ENCODE results near the gene C12orf60. TPM values are rescaled to one million over a fixed set of nuclear protein-coding genes. Genes with fewer than 3 reads are reported as not detected.
A peak's percentile ranks its signal among the peaks of the same experiment; 100 is the strongest.

C12orf60 gene
- polyA plus RNA-seq, 3 donors: 0.11 to 0.46 TPM; not detected in 1

DNA sequence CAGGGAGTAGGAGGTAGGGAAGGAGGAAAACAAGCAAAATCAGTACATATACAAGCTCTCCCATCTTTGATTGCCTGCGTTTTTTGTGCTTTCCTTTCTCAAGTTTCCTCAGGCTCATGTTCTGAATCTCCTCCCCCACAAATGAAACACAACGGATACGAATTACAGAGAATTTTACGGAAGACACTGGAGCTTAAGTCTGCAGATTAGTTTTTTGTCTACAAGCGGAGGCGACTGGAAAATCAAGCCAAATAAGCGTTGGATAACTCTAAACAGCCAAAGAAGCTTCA lies 804 bp upstream of the C12orf60 start:
- Histone ChIP-seq H3K4me2 (replicated peaks; ENCODE audit: extremely low read depth, low read length, poor library complexity, severe bottlenecking) (peak overlapping the region; percentile 85), H3K9me3 (replicated peaks in 1 of 2; ENCODE audit: control insufficient read depth in 1 of 2, insufficient read depth in 1 of 2, low read length in 2 of 2) (no peaks in the 10 kb centered on the region), H4K20me1 (ENCODE audit: insufficient read depth, low read length) (no peaks in the 10 kb centered on the region), H3K4me1 (ENCODE audit: control insufficient read depth in 1 of 2, insufficient read depth in 2 of 2, low read length in 2 of 2) (peaks cover 24 to 34% of the 10 kb centered on the region in 2 donors), H3K79me2 (ENCODE audit: insufficient read depth, low read length) (peaks cover 50% of the 10 kb centered on the region), H3K9ac (ENCODE audit: insufficient read depth, low read length, poor library complexity, severe bottlenecking) (peak overlapping the region; percentile 96), H3K27ac (ENCODE audit: low read depth in 1 of 2, low read length in 2 of 2) (peak overlapping the region; percentile 92 to 99), H3K27me3 (ENCODE audit: control insufficient read depth in 2 of 2, insufficient read depth in 2 of 2, low read length in 2 of 2) (no peaks in the 10 kb centered on the region), H3K4me3 (replicated peaks in 1 of 3; ENCODE audit: low read depth in 2 of 3, low read length in 3 of 3) (peak overlapping the region; percentile 78 to 92 (median 90)), H2AFZ (ENCODE audit: insufficient read depth, low read depth, low read length, poor library complexity, severe bottlenecking) (peak overlapping the region; percentile 82), H3K36me3 (replicated peaks in 1 of 2; ENCODE audit: control insufficient read depth in 1 of 2, insufficient read depth in 2 of 2, low read length in 2 of 2) (peaks cover 22 to 28% of the 10 kb centered on the region in 2 donors)
- H3K9me3 Mint-ChIP-seq: no peaks in the 10 kb centered on the region
- no peak for DNase-seq
- no peak overlapping the region for H3K4me3 Mint-ChIP-seq
- H3K4me1 Mint-ChIP-seq: peaks cover 23% of the 10 kb centered on the region
- peaks cover 27 to 29% of the 10 kb centered on the region in 2 donors for H3K36me3 Mint-ChIP-seq
- WGBS (ENCODE audit: insufficient coverage): 0% methylated on average over 5 of the region's 7 CpGs
- no peak overlapping the region for H3K27ac Mint-ChIP-seq
- H3K27me3 Mint-ChIP-seq (ENCODE audit: low read depth in 3 of 3): no peaks in the 10 kb centered on the region
- TF ChIP-seq, protein P1, sequence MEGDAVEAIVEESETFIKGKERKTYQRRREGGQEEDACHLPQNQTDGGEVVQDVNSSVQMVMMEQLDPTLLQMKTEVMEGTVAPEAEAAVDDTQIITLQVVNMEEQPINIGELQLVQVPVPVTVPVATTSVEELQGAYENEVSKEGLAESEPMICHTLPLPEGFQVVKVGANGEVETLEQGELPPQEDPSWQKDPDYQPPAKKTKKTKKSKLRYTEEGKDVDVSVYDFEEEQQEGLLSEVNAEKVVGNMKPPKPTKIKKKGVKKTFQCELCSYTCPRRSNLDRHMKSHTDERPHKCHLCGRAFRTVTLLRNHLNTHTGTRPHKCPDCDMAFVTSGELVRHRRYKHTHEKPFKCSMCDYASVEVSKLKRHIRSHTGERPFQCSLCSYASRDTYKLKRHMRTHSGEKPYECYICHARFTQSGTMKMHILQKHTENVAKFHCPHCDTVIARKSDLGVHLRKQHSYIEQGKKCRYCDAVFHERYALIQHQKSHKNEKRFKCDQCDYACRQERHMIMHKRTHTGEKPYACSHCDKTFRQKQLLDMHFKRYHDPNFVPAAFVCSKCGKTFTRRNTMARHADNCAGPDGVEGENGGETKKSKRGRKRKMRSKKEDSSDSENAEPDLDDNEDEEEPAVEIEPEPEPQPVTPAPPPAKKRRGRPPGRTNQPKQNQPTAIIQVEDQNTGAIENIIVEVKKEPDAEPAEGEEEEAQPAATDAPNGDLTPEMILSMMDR (IDR thresholded peaks at IDR 0.05): no peak
- intact Hi-C loops (cut with micrococcal nuclease): no loop called here

DNA sequence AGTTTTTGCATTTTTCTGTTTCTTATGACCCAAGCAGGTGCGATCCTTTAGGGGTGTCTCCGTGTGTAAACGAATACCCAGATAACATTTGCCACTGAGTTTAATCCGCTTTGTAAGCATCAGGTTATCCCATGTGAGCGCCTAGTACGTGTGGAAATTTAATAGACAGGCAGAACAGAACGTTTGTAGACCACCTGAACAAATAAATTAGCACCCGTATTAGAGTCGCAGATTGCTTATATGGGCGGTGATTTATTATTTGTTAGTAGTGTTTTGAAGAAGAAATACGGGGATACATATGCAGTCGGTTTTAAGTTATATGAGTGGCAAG lies 325 bp downstream of the C12orf60 start:
- peaks cover 24 to 34% of the 10 kb centered on the region in 2 donors for H3K4me1 ChIP-seq (ENCODE audit: control insufficient read depth in 1 of 2, insufficient read depth in 2 of 2, low read length in 2 of 2)
- H3K36me3 ChIP-seq (replicated peaks in 1 of 2; ENCODE audit: control insufficient read depth in 1 of 2, insufficient read depth in 2 of 2, low read length in 2 of 2): peaks cover 12 to 17% of the 10 kb centered on the region in 2 donors
- peaks cover 17 to 18% of the 10 kb centered on the region in 2 donors for H3K36me3 Mint-ChIP-seq
- peak overlapping the region; percentile 92 to 99 for H3K27ac ChIP-seq (ENCODE audit: low read depth in 1 of 2, low read length in 2 of 2)
- DNase-seq: no peak
- TF ChIP-seq, protein P1 (IDR thresholded peaks at IDR 0.05): no peak
- WGBS (ENCODE audit: insufficient coverage): 0% methylated on average over 6 of the region's 12 CpGs
- no peak overlapping the region for H3K4me3 Mint-ChIP-seq
- peak overlapping the region; percentile 85 for H3K4me2 ChIP-seq (replicated peaks; ENCODE audit: extremely low read depth, low read length, poor library complexity, severe bottlenecking)
- no peaks in the 10 kb centered on the region for H3K9me3 Mint-ChIP-seq
- H3K4me3 ChIP-seq (replicated peaks in 1 of 3; ENCODE audit: low read depth in 2 of 3, low read length in 3 of 3): peak overlapping the region; percentile 78 to 92 (median 90)
- H3K79me2 ChIP-seq (ENCODE audit: insufficient read depth, low read length): peaks cover 43% of the 10 kb centered on the region
- H3K27ac Mint-ChIP-seq: no peak overlapping the region
- H3K27me3 ChIP-seq (ENCODE audit: control insufficient read depth in 2 of 2, insufficient read depth in 2 of 2, low read length in 2 of 2): no peaks in the 10 kb centered on the region
- H2AFZ ChIP-seq (ENCODE audit: insufficient read depth, low read depth, low read length, poor library complexity, severe bottlenecking): peak overlapping the region; percentile 82
- no peaks in the 10 kb centered on the region for H4K20me1 ChIP-seq (ENCODE audit: insufficient read depth, low read length)
- intact Hi-C loops (cut with micrococcal nuclease): no loop called here
- H3K9ac ChIP-seq (ENCODE audit: insufficient read depth, low read length, poor library complexity, severe bottlenecking): peak overlapping the region; percentile 96
- peaks cover 23% of the 10 kb centered on the region for H3K4me1 Mint-ChIP-seq
- H3K27me3 Mint-ChIP-seq (ENCODE audit: low read depth in 3 of 3): peaks cover 0 to 2% (median 0%) of the 10 kb centered on the region in 3 donors
- no peaks in the 10 kb centered on the region for H3K9me3 ChIP-seq (replicated peaks in 1 of 2; ENCODE audit: control insufficient read depth in 1 of 2, insufficient read depth in 1 of 2, low read length in 2 of 2)

Measured in CD14-positive monocyte (primary cell).